HG03045 (cell line): ENCODE results near the gene FPGS.
A peak's percentile ranks its signal among the peaks of the same experiment; 100 is the strongest.
"Not testable (repeated sequence)": the region's sequence is repeated elsewhere in the genome, so short reads cannot be mapped to it uniquely, and the experiment has no call there.

ENCODE experiments used
- ATAC-seq: cut with Tn5 transposase; IDR thresholded peaks from one replicate; pipeline ENCODE4 v1.9.1; 2021; ENCODE audit warnings: mild to moderate bottlenecking, moderate library complexity; ENCODE audit not compliant: unreplicated experiment

FPGS gene, protein sequence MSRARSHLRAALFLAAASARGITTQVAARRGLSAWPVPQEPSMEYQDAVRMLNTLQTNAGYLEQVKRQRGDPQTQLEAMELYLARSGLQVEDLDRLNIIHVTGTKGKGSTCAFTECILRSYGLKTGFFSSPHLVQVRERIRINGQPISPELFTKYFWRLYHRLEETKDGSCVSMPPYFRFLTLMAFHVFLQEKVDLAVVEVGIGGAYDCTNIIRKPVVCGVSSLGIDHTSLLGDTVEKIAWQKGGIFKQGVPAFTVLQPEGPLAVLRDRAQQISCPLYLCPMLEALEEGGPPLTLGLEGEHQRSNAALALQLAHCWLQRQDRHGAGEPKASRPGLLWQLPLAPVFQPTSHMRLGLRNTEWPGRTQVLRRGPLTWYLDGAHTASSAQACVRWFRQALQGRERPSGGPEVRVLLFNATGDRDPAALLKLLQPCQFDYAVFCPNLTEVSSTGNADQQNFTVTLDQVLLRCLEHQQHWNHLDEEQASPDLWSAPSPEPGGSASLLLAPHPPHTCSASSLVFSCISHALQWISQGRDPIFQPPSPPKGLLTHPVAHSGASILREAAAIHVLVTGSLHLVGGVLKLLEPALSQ

DNA sequence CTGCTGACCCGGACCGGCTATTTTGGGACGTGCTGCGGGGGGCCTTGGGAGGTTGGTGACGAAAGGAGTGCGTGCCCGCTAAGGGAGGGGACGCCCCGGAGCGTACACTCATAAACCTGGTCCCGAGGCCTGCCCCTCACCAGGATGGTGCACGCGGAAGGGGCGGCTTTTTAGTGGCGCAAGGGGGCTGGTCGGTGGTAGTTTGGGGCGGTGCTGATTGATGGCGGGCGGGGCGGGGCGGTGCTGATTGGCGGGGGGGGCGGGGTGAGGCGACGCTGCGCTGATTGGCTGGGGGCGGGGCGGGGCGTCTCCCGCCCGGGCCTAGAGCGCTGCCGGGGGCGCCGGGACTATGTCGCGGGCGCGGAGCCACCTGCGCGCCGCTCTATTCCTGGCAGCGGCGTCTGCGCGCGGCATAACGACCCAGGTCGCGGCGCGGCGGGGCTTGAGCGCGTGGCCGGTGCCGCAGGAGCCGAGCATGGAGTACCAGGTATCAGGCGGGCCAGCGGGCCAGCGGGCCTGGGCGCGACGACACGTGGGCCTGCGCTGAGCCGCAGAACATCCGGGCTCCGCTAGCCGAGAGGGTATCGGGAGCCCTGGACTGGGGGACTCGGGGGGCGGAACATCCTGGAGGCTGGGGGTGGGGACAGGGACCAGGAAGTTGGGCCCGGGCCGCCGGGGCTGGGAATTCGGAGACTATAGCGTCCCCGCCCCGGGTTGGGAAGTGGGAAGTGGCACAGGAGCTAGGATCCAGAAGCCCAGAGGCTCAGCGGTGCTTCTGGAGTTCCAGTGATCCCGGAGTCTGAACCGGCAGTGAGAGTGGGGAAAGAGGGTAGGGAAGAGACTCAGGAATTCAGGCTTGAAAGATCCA, at the start of gene FPGS:
FPGS (plus strand) TSS at position 307 of the 868 bp plus-strand sequence; CDS start at position 350, 43 bp downstream.
- ATAC-seq = peak; percentile 73

DNA sequence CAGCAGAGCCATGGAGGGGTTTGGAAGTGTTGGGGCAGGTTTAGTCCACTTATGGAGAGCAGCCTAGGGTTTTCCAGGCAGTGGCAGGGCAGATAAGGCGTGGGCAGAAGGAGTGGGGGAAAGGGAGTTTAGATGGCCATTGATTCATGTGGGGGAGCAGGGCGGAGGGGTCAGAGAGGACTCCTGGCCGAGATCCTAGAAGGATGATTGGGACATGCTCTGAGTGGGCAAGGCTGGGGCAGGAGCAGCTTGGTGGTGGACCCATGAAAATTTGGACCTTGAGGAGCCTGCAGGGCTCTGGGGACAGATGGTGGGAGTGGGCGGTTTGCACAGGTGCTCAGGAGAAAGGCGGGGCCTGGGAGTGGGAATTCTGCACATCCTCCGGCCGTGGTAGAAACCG, 49.5 kb upstream of the FPGS start:
- ATAC-seq = no peak

DNA sequence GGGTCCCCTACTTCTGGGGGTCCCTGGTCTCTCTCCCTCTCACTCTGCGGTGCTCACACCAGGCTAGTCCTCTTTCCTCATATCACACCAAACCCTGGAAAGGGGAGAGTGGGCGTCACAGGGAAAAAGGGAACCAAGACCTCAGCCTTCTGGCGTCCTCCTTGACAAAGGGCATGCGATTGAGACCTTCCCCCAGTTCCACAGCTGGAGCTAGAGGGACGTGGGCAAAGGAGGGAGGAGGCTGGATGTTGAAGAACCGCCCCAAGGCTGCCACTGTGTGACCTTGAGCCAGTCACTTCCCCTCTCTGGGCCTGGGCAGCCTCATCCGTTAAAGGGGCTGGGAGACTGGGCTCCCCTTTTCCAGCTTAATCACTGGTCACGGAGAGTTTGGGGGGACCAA, 49.1 kb upstream of the FPGS start:
- ATAC-seq = no peak

DNA sequence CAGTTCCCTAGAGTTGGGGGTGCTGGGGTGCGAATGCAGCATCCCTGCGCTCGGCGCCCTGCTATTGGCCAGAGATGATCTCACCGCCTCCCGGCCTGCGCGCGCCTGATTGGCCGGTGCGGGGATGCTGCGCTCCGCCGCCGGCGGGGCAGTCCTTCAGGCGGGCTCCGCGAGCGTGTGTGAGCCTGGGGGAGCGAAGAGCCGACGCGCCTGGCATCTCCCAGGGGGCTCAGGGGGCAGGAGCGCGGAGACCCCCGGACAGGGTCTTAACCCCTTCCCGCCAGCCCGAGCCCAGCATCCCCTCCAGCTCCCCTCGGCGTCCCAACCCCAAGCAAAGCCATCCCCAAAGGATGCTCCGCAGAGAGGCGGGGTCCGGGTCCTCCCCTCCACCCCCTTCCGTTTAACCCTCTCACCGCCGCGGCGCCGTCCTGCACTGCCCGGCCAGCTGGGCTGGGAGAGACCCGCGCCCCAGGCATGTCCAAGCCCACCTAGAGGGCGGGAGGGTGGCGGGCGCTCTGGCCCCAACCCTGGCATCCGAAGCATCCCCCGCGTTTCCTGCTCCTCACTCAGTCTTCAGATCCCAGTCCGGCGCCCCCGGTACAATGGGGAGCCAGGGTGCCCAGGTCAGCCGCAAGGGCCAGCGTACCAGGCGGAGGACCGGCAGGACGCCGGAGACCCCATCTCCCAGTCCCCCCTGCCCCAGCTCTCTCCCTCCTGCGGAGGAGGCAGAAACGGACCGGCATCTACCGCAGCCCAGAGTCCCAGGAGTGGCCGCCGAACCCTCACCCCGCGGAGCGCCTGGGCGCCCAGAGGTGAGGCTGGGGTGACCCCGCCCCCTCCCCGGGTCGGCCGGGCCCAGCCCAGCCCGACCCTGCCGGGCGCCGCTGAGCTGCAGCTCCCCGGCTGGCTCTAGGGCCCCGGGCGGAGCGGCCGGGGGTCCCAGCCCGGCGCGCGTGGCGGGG, 48.3 kb upstream of the FPGS start:
- ATAC-seq = no peak

DNA sequence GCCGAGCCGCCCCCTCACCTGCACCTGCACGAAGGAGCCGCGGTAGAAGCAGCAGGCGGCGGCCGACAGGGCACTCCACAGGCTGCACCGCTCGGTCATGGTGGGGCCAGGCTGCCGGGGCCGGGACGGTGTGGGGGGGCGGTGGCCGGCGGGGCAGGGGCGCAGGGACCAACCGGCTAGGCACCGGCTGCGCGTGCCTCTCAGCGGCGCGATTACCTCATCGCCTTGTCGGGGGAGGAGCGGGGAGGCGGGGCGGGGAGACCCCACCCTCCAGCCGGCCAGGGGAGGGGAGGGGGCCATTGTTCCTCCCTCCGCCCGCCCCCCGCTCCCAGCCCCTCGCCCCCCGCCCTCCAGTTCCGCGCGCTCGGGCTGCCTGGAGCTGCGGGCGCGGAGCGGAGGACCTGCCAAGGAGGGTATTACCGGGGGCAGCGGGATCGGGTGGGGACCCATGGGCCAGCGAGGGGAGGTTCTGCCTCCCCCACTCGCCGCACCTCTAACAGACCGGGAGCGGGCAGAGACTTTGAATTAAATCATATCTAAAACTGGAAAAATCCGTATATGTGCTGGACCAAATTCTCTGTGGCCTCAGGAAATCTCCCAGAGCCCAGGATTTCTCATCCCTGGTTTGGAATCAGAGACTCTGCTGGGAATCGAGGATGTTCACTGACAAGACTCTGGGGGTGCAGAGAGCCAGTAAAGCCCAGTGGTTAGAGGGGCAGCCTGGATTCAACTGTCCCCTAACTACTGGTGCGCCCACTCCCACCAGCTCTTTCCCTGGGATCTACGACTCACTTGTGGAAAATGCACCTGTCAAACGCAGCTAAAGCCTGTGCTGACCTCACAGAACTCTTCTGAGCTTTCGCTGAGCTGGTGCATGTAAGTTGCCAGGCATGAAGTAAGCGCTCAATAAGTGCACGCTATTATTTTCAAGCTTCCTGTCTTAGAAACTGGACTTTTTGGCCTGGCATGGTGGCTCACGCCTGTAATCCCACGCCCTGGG, 47.3 kb upstream of the FPGS start:
- ATAC-seq = no peak

DNA sequence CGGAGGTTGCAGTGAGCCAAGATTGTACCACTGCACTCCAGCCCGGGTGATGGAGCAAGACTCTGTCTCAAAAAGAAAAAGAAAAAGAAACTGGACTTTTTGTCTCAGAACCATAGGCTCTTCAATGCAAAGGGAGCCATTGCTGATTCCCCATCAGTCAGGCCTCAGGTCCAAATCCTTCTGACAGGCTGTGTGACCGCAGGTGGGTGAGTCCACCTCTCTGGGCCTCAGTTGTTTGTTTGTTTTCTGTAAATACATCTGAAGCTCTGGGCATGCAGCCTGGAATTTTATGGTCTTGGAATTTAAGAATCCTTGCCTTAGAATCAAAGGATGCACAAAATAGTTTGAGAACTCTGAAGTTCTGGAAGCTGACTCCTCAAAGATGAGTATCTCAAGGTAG, 46.4 kb upstream of the FPGS start:
- no peak for ATAC-seq

DNA sequence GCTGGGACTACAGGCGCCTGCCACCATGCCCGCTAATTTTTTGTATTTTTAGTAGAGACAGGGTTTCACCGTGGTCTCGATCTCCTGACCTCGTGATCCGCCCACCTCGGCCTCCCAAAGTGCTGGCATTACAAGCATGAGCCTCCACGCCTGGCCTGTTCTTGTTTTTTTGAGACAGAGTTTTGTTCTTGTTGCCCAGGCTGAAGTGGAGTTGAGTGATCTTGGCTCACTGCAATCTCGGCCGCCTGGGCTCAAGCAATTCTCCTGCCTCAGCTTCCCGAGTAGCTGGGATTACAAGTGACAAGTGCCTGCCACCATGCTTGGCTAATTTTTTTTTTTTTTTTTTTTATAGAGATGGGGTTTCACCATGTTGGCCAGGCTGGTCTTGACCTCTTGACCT, 45.9 kb upstream of the FPGS start:
- ATAC-seq = not testable (repeated sequence)

DNA sequence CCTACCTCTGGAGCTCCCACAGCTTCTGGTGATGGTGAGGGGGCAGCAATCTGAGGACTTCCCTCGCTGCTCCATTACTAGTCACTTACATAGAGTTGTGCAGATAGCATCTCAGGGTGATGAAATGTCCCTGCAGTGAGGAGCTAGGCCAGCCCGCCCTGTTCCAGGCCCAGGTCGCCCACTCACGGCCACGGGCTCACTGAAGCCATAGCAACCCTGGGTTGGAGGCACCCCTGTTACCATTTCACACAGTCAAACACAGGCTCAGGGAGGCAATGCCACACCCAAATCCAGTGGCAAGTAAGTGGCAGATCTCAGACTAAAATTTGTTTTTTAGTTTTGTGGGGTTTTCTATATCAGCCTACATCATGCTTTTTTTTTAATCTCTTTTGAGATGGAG, 43.8 kb upstream of the FPGS start:
- ATAC-seq = no peak

DNA sequence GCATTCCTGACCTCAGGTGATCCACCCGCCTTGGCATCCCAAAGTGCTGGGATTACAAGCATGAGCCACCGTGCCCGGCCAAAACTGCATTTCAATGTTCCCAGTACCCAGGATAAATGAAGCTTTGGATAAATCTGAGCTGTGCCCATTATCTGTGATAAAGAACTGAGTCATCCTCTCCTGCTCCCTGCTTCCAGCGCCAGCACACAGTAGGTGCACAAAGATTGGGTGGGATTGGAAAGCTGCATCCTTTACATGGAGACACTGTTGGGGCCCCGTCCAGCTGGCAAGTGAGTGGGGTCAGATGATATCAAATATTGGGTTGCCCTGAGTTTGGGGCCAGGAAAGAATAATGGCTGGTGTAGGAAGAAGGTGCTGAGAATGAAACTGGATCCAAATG, 41.6 kb upstream of the FPGS start:
- ATAC-seq = no peak

DNA sequence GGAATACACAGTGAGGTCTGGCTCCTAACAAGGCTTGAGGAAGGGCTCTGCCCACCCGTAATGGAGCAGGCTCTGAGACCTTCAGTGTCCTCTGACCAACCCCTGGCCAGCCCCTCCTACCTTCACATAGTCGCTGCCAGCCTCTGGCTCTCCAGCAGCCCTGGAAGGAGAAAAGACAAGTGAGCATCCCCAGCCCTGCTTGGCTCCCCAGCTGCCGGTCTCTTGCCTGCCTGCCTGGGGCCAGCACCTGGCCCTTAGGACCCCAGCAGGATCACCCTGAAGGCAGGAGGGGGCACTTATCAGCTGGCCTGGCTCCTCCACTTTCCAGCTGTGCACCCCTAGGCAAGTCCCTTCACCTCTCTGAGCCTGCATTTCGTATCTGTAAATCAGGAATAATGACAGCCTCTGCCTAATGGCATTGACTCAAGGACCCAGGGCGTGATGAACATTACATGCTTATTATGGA, 41.2 kb upstream of the FPGS start:
- no peak for ATAC-seq

DNA sequence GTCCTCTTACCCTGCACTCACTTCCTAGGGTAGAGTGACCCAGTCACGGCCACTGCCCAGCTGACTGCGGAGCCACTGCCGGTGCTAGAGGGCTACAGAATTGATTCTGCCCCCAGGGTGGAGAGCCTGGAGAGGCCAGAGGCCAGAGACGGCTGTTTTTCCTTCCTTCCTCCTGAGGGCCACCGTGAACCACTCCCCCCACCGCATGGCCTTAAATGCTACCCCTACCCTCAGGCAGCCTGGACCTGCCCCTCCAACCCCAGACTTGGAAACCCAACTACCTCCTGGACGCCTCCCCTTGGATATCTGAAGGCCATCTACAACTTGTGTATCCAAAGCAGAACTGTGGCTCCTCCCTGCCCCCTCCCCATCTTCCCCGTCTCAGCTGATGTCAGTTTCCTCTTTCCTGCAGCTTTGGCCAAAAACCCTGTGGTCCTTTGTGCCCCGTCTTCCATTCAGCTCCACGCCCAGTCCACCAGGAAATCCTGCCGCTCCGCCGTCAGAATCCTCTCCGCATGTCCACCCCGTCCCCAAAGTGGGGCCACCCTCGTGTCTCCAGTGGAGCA, 40.5 kb upstream of the FPGS start:
- no peak for ATAC-seq

DNA sequence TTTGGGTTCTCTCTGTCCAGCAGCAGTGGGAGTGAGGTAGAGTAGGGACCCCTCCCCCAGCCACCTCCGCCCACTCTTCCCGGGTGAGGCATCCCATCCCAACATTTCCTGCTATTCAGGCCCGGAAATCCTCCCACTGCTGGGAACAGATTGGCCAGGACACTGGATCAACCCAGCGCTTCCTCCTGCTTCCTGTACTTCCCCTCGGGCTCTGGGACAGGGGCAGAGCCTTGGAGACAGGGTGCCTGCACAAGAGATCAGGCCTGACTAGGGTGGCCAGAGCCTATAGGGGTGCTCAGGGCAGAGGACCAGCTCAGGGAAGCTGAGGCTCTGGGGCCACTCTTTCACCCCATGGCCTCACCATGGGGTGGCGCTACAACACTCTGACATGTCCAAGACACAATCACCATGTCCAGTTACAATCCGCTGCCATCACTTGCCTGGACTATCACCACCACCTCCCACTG, 38.7 kb upstream of the FPGS start:
- ATAC-seq = no peak

DNA sequence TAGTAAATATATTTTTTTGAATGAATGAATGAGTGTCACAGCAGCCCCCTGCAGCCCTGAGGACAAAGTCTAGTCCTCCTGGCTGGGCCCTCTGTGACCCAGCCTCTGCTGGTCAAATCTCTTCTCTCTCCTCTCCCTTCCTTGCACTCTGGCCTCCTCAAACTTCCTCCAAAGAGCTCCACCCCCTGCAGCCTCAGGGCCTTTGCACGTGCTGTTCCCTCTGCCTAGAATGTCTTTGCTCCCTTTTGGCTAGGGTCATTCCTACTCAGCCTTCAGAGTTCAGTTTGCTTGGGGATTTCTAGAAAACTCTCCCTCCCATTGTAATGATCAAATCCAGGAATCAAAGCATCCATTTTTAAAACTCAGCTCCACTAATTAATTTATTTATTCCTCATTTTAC, 37.3 kb upstream of the FPGS start:
- ATAC-seq = no peak

DNA sequence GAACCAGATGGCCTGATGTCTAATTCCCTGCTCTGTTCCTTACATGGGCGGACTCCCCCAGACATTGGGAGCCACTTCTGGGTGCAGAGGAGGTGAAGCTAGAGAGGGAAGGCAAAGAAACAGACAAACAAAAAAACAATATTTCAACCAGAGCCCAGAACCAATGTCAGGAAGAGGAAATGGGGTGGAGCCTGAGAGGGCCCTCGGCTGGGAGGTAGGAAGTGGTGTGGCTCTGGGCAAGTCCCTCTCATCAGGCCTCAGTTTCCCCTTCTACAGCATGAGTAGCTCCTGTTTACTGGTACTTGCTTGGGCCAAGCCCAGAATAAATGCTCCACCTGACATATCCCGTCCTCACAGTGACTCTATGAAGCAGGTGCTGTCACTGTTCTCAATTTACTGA, 35.3 kb upstream of the FPGS start:
- ATAC-seq = no peak

DNA sequence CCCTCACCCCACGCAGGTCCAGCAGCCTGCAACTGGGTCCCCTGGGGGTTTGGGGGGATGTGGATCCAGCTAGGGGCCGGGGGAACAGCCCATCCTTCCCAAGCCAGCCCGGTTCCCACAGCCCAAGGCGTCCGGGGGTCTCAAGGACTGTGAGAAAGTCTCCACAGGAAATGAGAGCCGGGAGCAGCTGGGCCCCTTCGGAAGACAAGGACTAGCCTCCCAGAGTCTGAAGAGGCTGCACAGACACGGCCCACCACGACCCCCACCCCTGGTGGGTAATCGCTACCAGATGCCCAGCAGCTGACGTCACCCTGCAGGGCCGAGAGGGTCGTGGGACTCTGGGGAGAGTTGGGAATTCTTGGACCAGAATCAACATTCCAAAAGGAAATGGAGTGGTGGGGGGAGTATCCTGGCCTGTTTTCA, 34.8 kb upstream of the FPGS start:
- ATAC-seq = no peak

DNA sequence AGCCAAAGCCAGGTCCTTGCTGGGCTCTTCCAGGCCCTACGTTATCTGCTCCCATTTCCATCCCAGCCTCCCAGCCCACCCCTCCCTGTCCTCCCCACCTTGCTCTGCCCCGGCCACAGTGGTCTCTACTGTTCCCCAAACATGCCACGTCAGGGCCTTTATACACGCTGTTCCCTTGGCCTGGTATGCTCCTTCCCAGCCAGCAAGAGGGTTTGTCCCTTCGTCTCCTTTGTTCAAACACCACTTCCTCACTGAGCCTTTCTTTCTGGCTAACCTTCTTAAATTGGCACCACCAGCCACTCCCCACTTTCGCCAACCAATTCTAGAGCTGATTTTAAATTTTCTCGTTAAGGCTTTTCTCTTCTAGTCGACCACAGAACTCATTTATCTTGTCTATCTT, 34.0 kb upstream of the FPGS start:
- no peak for ATAC-seq

DNA sequence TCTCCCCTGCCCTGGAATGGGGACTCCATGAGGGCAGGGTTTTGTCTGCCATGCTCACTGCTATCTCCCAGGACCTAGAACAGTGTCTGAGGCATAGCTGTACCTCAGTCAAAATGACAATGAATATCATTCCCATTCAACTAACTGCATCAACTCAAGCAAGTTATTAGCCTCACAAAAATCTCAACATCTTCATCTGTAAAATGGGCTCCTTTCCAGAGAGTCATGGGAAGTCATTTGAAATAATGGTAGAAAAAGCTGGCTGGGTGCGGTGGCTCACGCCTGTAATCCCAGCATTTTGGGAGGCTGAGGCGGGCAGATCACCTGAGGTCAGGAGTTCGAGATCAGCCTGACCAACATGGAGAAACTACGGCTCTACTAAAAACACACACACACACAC, 33.6 kb upstream of the FPGS start:
- no peak for ATAC-seq

DNA sequence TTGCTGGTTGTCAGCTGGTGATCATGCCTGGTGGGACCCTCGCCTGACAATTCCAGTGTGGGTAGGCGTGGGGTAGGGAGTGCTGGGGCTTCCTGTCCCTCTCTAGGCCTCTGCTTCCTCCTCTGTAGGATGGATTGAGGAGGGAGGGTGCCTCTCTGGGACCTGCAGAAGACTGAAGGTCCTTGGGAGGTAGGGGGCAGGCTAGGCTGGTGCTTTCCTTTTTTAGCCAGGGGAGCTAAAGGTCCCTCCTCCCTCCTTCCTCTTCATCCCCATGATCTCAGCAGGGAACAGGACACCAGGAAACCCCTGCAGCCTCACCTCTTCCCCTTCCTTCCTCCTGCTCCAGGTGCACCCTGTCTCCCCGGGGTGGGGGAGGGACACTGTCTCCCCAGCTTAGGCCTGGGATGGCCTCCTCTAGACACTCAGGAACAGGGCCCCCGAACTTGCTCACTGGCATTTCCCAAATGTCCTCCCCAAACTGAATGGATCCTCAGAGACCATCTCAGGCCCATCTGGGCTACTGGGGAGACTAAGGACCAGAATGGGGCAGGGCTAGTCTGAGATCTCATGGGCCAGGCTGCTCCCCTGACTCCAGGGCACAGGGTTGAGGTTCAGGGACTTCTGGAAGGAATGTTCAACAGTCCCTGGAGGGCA, 32.6 kb upstream of the FPGS start:
- ATAC-seq = no peak
